DMS79 treated with DMSO at 0.1 percent for 48 hours (cell line): ENCODE results near the gene ATP6V1A.
A peak's percentile ranks its signal among the peaks of the same experiment; 100 is the strongest.

Source experiments
- DNase-seq: peaks from one replicate; lab custom pipeline; 2025; lab: John Stamatoyannopoulos, UW

ATP6V1A gene

GRCh38 chr3:113747283-113748046, 630 bp downstream of the ATP6V1A start:
- peak; percentile 51 for DNase-seq

- no peak for DNase-seq
Measured at GRCh38 chr3:113751141-113751540, 4.3 kb downstream of the ATP6V1A start.

GRCh38 chr3:113753376-113753985, 6.6 kb downstream of the ATP6V1A start:
- no peak for DNase-seq

GRCh38 chr3:113754494-113755159, 7.8 kb downstream of the ATP6V1A start:
- no peak for DNase-seq

- no peak for DNase-seq
Measured at GRCh38 chr3:113758389-113759024, 11.7 kb downstream of the ATP6V1A start.

- DNase-seq: no peak
Measured at GRCh38 chr3:113764698-113765097, 17.9 kb downstream of the ATP6V1A start.

- no peak for DNase-seq
Measured at GRCh38 chr3:113769551-113769950, 22.7 kb downstream of the ATP6V1A start.

- no peak for DNase-seq
Measured at GRCh38 chr3:113771993-113772392, 25.2 kb downstream of the ATP6V1A start.

GRCh38 chr3:113773381-113773780, 26.5 kb downstream of the ATP6V1A start:
- DNase-seq: no peak

GRCh38 chr3:113775516-113775915, 28.7 kb downstream of the ATP6V1A start:
- DNase-seq: no peak

- DNase-seq: no peak
Measured at GRCh38 chr3:113776564-113776963, 29.7 kb downstream of the ATP6V1A start.

- no peak for DNase-seq
Measured at GRCh38 chr3:113783463-113783862, 36.6 kb downstream of the ATP6V1A start.

GRCh38 chr3:113783980-113784379, 37.1 kb downstream of the ATP6V1A start:
- no peak for DNase-seq

GRCh38 chr3:113791381-113791780, 44.5 kb downstream of the ATP6V1A start:
- DNase-seq: no peak

GRCh38 chr3:113794526-113794925, 47.7 kb downstream of the ATP6V1A start:
- DNase-seq: no peak

GRCh38 chr3:113795693-113796092, 48.9 kb downstream of the ATP6V1A start:
- no peak for DNase-seq

- DNase-seq: no peak
Measured at GRCh38 chr3:113802795-113803455, 56.1 kb downstream of the ATP6V1A start.

GRCh38 chr3:113804661-113805060, 57.8 kb downstream of the ATP6V1A start:
- no peak for DNase-seq

- DNase-seq: no peak
Measured at GRCh38 chr3:113805249-113805648, 58.4 kb downstream of the ATP6V1A start.

GRCh38 chr3:113812854-113813253, 66.0 kb downstream of the ATP6V1A start:
- DNase-seq: no peak

GRCh38 chr3:113819866-113820265, 73.0 kb downstream of the ATP6V1A start:
- DNase-seq: no peak

GRCh38 chr3:113825090-113825489, 78.3 kb downstream of the ATP6V1A start:
- no peak for DNase-seq
